Stimulated activated CD8-positive, alpha-beta memory T cell treated with anti-CD3 and anti-CD28 coated beads, Interleukin-4, amount 100 ng/mL, for 4 hours (primary cell): ENCODE measurements around the gene CDC123.
"Not testable (repeated sequence)": the region's sequence is repeated elsewhere in the genome, so short reads cannot be mapped to it uniquely, and the experiment has no call there.

ENCODE experiments used
- DNase-seq, 2 donors: peaks; one replicate each; pipeline ENCODE4 v3.0.0-alpha.2; 2020; ENCODE audit warnings: low read depth in 2 of 2, low spot score in 1 of 2

Gene CDC123

GRCh38 chr10:12297784-12298183 lies 101.8 kb downstream of the CDC123 start:
- DNase-seq = not testable (repeated sequence)

GRCh38 chr10:12299222-12299965 lies 103.4 kb downstream of the CDC123 start:
- no peak for DNase-seq
